C4-2B (cell line): ENCODE data around the gene NPFF.

Experiments
- ZFX ChIP-seq: fragments of 450-650 bp; IDR thresholded peaks from 2 replicates; pipeline ENCODE4 v1.6.1; 2017
- TF ChIP-seq, protein P1 (sequence below): fragments of 450-650 bp; conservative IDR thresholded peaks from 2 replicates; pipeline ENCODE4 v1.5.1; 2017; ENCODE audit warnings: mild to moderate bottlenecking

DNA sequence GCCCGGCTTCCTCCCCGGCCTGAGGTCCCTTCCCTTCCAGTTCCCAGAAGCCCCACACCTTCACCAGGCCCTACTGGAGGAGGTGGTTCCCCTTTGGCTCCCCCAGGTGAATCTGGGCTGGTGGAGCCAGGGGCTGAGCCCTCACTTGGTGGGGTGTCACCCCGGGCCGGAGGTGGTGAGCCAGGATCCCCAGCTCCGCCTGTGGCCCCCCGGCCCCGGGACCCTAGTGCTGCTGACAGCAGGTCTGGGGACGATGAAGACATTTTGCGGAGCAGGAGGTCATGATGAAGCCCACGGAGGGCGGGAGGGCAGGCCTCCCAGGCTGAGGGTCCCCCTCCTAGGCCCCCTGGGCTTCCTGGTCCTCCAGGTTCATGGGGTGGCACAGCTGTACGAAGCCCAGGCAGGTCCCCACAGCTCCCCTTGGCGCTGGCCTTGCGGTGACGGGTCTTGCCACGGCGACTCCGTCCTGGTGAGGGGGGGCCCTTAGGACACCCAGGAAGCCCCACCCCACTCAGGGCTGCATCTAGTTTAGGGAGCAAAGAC, 24.6 kb downstream of the NPFF start:
- TF ChIP-seq, protein P1, sequence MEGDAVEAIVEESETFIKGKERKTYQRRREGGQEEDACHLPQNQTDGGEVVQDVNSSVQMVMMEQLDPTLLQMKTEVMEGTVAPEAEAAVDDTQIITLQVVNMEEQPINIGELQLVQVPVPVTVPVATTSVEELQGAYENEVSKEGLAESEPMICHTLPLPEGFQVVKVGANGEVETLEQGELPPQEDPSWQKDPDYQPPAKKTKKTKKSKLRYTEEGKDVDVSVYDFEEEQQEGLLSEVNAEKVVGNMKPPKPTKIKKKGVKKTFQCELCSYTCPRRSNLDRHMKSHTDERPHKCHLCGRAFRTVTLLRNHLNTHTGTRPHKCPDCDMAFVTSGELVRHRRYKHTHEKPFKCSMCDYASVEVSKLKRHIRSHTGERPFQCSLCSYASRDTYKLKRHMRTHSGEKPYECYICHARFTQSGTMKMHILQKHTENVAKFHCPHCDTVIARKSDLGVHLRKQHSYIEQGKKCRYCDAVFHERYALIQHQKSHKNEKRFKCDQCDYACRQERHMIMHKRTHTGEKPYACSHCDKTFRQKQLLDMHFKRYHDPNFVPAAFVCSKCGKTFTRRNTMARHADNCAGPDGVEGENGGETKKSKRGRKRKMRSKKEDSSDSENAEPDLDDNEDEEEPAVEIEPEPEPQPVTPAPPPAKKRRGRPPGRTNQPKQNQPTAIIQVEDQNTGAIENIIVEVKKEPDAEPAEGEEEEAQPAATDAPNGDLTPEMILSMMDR: no peak
- no peak for TF ChIP-seq ZFX
